ENCODE data around the gene NR2C1. TPM values are rescaled to one million over a fixed set of nuclear protein-coding genes. Genes with fewer than 3 reads are reported as not detected.

Gene NR2C1
- total and polyA plus RNA-seq, 9 donors: 20.2 to 42.2 (median 38.2) TPM

GRCh38 chr12:95003921-95004272 is 69.5 kb downstream of the NR2C1 start:
- WGBS, 3 donors: 60 to 70% (median 65%) methylated on average over 15 of the region's 15 CpGs
- peak overlapping the region; percentile 74 for H3K4me3 ChIP-seq
- H3K27ac ChIP-seq: peak overlapping the region; percentile 37 to 69
- peaks cover 6% of the 10 kb centered on the region for H3K4me1 ChIP-seq (ENCODE audit: insufficient read depth)
- TF ChIP-seq POLR2A (IDR thresholded peaks at IDR 0.05): no peak
- no peak for TF ChIP-seq CTCF (IDR thresholded peaks at IDR 0.05)
- no peak for TF ChIP-seq EP300 (IDR thresholded peaks at IDR 0.05)
- H3K9me3 ChIP-seq: no peaks in the 10 kb centered on the region
- H3K36me3 ChIP-seq: no peaks in the 10 kb centered on the region
- peak in 1 of 5 donors; percentile 37 for DNase-seq
- intact Hi-C loops (cut with DNase I): no loop called here
- no peaks in the 10 kb centered on the region for H3K27me3 ChIP-seq

- intact Hi-C loops (cut with DNase I): no loop called here
- 0 to 2% (median 0%) methylated on average over 23 to 34 of the region's 34 CpGs for WGBS, 3 donors
- H3K27me3 ChIP-seq: no peaks in the 10 kb centered on the region
- peak; percentile 92 to 96 (median 93) for DNase-seq
- H3K36me3 ChIP-seq: no peaks in the 10 kb centered on the region
- H3K4me1 ChIP-seq (ENCODE audit: insufficient read depth): peaks cover 6% of the 10 kb centered on the region
- H3K9me3 ChIP-seq: no peaks in the 10 kb centered on the region
- peak within 1 kb of the TSS; percentile 37 to 69 for H3K27ac ChIP-seq
- TF ChIP-seq CTCF (IDR thresholded peaks at IDR 0.05) (no peak), POLR2A (IDR thresholded peaks at IDR 0.05) (peak; percentile 52), EP300 (IDR thresholded peaks at IDR 0.05) (no peak)
- H3K4me3 ChIP-seq: peak within 1 kb of the TSS; percentile 74
Measured at GRCh38 chr12:95003213-95003920, 70.1 kb downstream of the NR2C1 start, which contains the start of gene NDUFA12. TSS of gene NDUFA12 (minus strand) at chr12:95003697. CDS start at chr12:95003680, 17 bp downstream.

- no peaks in the 10 kb centered on the region for H3K36me3 ChIP-seq
- no peaks in the 10 kb centered on the region for H3K27me3 ChIP-seq
- peaks cover 6% of the 10 kb centered on the region for H3K4me1 ChIP-seq (ENCODE audit: insufficient read depth)
- peak overlapping the region; percentile 74 for H3K4me3 ChIP-seq
- no peak for DNase-seq
- intact Hi-C loops (cut with DNase I): no loop called here
- 16 to 18% (median 18%) methylated on average over 3 of the region's 3 CpGs for WGBS, 3 donors
- H3K9me3 ChIP-seq: no peaks in the 10 kb centered on the region
- peak overlapping the region in 1 of 2 donors; percentile 69 for H3K27ac ChIP-seq
- TF ChIP-seq CTCF (IDR thresholded peaks at IDR 0.05) (no peak), POLR2A (IDR thresholded peaks at IDR 0.05) (no peak), EP300 (IDR thresholded peaks at IDR 0.05) (no peak)
Measured at GRCh38 chr12:95002754-95003153, 70.7 kb downstream of the NR2C1 start.

GRCh38 chr12:94998326-94998725 is 75.1 kb downstream of the NR2C1 start:
- no peak for DNase-seq
- H3K4me1 ChIP-seq (ENCODE audit: insufficient read depth): peaks cover 4% of the 10 kb centered on the region
- H3K36me3 ChIP-seq: no peaks in the 10 kb centered on the region
- no peak overlapping the region for H3K27ac ChIP-seq
- no peaks in the 10 kb centered on the region for H3K27me3 ChIP-seq
- TF ChIP-seq POLR2A (IDR thresholded peaks at IDR 0.05) (no peak), EP300 (IDR thresholded peaks at IDR 0.05) (no peak), CTCF (IDR thresholded peaks at IDR 0.05) (no peak)
- H3K9me3 ChIP-seq: no peaks in the 10 kb centered on the region
- intact Hi-C loops (cut with DNase I): no loop called here
- 78 to 85% (median 82%) methylated on average over 4 of the region's 4 CpGs for WGBS, 3 donors
- H3K4me3 ChIP-seq: no peak overlapping the region
